GM21529 (cell line): ENCODE measurements around the gene GRAMD4.
"Not testable (repeated sequence)": the region's sequence is repeated elsewhere in the genome, so short reads cannot be mapped to it uniquely, and the experiment has no call there.

Source experiments
- ATAC-seq: cut with Tn5 transposase; IDR thresholded peaks from one replicate; pipeline ENCODE4 v1.9.1; 2021; ENCODE audit not compliant: unreplicated experiment

GRAMD4 gene

GRCh38 chr22:46617986-46618647 lies 2.1 kb upstream of the GRAMD4 start:
- ATAC-seq: no peak

DNA sequence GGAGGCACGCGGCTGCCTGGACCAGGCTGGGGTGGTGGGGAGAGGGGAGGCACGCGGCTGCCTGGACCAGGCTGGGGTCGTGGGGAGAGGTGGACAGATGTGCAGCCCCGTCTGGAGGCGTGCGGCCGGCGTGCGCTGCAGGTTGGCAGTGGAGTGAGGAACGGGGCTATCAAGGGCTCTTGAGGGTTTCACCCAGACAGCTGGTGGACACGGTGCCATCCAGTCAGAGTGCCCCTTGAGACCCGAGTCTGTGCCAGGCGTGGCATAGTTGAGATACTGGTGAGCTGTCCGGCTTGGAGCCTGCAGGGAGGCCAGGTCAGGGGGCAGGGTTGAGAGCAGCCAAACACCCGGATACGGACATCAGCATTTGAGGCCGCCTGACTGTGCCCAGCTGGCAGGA lies 1.5 kb upstream of the GRAMD4 start:
- no peak for ATAC-seq

DNA sequence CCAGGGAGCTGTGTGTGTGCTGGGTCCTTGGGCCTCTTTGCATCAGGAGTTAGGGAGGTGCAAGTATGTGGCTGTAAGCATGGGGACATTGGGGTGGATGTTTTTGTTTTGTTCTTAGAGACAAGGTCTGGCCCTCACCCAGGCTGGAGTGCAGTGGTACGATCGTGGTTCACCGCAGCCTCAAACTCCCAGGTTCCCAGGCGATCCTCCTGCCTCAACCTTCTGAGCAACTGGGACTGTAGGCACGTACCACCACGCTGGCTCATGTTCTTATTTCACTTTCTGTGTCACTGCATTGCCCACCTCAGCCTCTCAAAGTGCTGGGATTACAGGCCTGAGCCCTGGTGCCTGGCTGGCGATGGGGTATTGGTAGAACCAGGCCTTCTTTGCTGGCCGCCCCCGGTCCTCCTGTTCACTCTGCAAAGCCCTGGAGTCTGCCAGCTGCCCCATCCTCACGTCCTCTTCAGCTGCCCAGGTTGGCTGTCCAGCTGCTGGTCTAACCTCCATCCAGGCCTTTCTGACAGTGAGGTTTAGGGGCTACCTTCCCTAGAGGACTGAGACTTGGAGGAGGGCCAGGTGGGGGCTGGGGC lies 851 bp upstream of the GRAMD4 start:
- no peak for ATAC-seq

DNA sequence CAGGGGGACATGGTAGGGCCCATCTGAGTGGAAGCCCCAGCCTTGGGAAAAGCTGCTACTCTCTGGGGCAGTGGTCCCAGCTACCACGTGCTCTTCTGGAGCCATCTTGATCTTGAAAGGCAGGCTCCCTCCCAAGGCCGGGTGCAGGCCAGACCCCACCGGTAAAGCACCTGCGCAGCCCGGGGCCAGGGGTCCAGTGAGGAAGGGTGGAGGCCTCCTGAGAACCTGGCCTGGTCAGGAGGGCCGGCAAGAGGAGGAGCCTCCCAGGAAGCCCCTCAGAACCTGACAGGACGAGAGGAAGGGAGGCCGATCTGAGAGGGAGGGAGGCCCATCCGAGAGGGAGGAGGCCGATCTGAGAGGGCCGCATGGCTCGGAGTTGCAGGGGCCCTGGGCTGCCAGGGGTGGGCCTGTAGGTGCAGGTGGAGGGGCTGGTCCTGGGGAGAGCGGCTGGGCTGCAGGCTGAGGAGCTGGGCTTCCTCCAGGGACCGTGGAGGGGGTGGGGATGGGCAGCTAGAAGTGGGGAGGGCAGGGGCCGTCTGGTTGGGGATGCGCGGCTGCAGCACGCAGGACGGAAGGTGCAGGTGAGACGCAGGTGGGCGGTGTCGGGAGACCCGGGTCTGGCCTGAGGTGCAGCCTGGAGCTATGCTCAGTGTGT lies 529 bp downstream of the GRAMD4 start:
- no peak for ATAC-seq

- ATAC-seq: not testable (repeated sequence)
These were observed 1.2 kb downstream of the GRAMD4 start for GRCh38 chr22:46621243-46621930.

DNA sequence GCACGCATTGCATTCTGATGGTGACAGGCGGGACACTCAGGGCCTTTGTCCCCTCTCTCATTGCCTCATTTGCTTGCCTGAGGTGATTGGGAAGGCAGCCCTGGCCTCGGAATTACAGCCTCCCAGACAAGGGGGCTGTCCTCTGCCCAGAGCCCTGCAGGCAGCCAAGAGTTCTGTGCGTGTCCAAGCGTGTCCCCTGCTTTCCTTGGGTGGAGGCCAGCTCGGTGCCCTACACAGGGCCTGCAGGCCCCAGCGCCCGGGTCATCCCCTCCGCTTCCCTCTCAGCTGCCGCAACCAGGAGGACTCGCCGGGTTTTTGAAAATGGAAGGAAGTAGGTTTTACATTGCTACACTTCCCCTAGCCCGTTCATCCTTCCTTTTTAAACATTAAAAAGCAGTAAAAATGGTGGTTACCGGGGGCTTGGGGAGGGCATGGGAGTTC lies 1.9 kb downstream of the GRAMD4 start:
- no peak for ATAC-seq

- no peak for ATAC-seq
These were observed 5.1 kb downstream of the GRAMD4 start for GRCh38 chr22:46625113-46625842.

DNA sequence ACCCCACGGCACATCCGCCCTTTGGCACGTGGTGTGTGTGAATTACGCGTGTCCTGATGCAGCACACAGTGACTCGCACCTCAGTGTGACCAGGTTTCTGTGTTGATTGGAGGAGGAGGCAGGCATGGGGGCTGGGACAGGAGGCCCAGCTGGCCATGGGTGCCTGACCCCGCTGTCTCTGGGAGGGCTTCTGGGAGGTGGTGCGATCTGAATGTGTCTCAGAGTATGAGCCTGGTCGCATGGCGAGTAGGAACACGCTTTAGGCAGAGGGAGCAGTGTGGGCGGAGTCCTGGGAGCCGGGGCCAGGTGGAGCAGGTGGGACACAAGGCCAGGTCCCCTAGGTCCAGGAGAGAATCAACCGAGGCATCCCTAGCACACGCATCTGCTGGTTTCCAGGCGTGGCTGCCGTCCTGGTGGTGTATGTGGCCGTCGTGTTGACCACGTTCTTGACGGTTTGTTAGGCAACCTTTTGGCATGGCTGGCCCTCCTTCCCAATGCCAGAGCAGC lies 5.7 kb downstream of the GRAMD4 start:
- no peak for ATAC-seq

GRCh38 chr22:46626356-46626755 lies 6.2 kb downstream of the GRAMD4 start:
- no peak for ATAC-seq

DNA sequence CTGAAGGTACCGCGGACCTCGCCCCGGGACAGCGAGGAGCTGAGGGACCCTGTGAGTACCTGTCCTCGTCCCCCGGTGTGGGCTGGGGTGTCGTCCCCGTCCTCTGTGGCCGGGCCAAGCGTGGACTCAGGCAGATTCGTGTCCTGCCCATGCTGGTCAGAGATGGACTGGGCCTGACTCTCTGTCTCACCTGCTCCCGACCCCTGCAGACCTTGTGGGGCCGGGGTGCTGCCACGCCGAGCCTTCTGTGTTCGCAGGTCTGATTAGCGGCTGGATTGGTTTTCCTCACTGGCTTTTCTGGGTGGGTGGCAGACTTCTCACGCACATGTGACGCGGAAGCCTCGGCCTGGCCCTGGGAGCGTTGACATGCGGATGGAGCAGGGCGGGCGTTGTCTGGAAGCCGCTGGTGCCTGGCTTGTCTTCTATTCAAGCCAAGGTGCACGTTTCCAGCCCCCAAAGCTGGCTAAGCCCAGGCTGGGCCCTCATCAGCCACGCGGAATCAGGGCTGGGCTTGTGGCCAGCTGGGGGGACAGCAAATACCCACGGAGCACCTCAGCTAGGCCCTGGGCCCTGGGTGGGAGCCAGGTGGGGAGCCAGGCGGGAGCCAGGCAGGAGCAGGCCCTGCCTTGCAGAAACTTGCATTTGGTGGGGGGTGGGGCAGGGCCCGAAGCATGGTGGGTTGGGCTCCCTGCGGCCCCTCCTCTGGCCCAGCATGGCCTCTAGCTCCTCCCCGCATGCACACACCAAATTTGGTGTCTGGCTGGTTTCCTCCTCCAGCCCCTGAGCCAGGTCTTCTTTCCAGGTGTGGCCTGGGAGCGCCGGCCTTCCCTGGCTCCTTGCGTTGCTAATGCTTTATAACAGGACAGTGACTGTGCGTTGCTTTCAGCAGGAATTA lies 7.0 kb downstream of the GRAMD4 start:
- no peak for ATAC-seq

DNA sequence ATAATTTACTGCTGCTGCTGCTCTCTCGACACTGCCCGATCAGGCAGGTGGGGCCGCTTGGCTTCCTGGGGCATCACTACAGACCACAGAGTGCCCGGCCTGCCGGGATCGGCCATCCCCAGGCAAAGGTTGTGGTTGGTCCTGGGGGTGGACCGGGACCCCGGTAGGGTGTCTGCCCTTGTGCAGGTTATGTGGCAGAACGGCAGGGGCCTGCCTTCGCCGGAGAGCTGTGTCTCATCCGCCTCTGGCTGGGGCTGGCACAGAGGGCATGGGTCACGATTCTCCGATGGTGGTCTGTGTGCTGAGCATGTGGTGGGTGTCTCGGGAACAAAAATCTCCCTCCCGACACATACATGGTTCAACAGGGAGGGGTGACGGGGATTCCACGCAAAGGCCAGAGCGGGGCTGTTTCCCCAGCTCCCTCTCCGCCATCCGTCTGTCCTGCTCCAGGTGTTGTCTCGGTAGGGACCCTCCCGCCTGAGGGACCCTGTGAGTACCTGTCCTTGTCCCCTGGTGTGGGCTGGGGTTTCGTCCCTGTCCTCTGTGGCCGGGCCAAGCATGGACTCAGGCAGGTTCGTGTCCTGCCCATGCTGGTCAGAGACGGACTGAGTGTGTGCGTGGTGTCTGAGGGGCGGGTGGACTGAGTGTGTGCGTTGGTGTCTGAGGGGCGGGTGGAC lies 7.8 kb downstream of the GRAMD4 start:
- no peak for ATAC-seq

DNA sequence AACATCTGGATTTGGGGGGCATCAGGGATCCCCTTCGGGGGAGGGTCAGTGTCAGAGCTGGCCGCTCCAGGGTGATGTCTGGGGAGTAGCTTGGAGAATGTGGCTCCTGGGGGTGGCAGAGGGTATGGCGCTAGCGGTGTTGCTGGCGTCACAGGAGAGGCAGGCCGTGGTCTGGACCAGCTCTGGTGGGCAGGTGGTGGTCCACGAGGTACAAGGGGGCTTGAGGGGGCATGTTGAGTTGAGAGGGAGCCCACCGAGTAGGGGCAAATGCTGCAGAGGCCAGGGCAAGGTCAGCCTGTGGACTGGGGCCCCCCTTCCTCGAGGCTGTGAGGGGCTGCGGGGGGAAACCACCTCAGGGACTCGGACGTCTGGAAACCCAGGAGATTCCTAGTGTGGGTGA lies 8.6 kb downstream of the GRAMD4 start:
- ATAC-seq: no peak

GRCh38 chr22:46629291-46629690 lies 9.1 kb downstream of the GRAMD4 start:
- no peak for ATAC-seq

DNA sequence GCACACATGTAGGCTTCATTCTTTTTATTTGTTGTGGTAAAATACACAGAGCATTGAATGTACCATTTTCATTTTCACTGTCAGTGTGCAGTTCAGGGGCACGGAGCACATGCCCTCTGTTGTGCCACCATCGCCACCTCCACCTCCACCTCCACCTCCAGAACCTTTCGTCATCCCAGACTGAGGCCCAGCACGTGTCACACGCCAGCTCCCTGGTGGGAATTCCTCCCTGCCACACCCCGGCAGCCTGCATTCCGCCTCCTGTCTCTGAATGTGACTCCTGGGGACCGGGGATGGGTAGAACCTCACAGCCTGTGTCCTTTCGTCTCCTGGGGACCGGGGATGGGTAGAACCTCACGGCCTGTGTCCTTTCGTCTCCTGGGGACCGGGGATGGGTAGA lies 10.9 kb downstream of the GRAMD4 start:
- ATAC-seq: no peak

- ATAC-seq: no peak
These were observed 12.6 kb downstream of the GRAMD4 start for GRCh38 chr22:46632646-46633249.

GRCh38 chr22:46633334-46633890 lies 13.2 kb downstream of the GRAMD4 start:
- no peak for ATAC-seq

DNA sequence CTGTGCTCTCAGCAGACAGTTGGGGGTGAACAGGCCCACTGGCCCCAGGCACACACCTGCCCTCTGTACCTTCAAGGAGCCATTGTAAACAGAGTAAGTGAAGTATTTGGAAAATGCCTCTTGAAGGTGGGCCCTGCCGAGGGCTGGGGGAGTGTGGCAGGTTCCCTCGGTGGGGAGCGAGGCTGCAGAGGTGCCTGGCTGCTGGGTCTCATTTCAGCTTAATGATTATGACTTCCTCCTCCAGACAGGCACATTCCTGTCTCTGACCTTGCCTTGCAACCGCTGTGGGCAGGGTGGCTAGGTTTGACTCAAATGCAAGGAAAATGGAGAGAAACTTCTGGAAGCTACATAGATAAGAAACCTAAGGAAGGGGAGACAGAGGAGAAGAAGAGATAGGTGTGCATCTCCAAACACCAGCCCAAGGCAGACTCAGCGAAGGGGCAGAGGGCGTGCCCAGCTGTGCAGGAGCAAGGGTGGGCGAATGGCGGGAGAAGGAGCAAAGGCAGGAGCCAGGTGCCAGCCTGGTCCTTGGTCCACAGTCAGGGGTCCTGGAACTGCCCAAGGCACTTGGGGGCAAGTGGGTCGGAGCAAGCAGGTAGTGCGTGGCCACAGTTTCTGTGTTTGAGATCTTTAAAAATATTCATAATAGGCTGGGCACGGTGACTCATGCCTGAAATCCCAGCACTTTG lies 14.0 kb downstream of the GRAMD4 start:
- no peak for ATAC-seq
